Measurements from ENCODE around the gene PTPRN2.

PTPRN2 gene

GRCh38 chr7:157969995-157970394 is 617.6 kb downstream of the PTPRN2 start:
- Mint-ChIP-seq H3K27ac (no peak overlapping the region), H3K27me3 (ENCODE audit: low read depth, poor library complexity) (peaks cover 6% of the 10 kb centered on the region), H3K4me1 (no peaks in the 10 kb centered on the region), H3K36me3 (ENCODE audit: low read depth) (no peaks in the 10 kb centered on the region), H3K9me3 (peaks cover 51% of the 10 kb centered on the region), H3K4me3 (no peak overlapping the region)
- no peak for DNase-seq
- no peak for TF ChIP-seq CTCF (IDR thresholded peaks at IDR 0.05)

GRCh38 chr7:157966490-157966889 is 621.1 kb downstream of the PTPRN2 start:
- no peak for TF ChIP-seq CTCF (IDR thresholded peaks at IDR 0.05)
- Mint-ChIP-seq H3K4me1 (no peaks in the 10 kb centered on the region), H3K9me3 (peaks cover 23% of the 10 kb centered on the region), H3K4me3 (no peak overlapping the region), H3K36me3 (ENCODE audit: low read depth) (no peaks in the 10 kb centered on the region), H3K27me3 (ENCODE audit: low read depth, poor library complexity) (peaks cover 36% of the 10 kb centered on the region), H3K27ac (no peak overlapping the region)
- no peak for DNase-seq

- peaks cover 52% of the 10 kb centered on the region for H3K27me3 Mint-ChIP-seq (ENCODE audit: low read depth, poor library complexity)
- DNase-seq: no peak
- H3K4me3 Mint-ChIP-seq: no peak overlapping the region
- TF ChIP-seq CTCF (IDR thresholded peaks at IDR 0.05): no peak
- no peaks in the 10 kb centered on the region for H3K4me1 Mint-ChIP-seq
- H3K27ac Mint-ChIP-seq: no peak overlapping the region
- peaks cover 8% of the 10 kb centered on the region for H3K9me3 Mint-ChIP-seq
- no peaks in the 10 kb centered on the region for H3K36me3 Mint-ChIP-seq (ENCODE audit: low read depth)
Observed at GRCh38 chr7:157964521-157964920, 623.1 kb downstream of the PTPRN2 start.

GRCh38 chr7:157964016-157964415 is 623.6 kb downstream of the PTPRN2 start:
- H3K9me3 Mint-ChIP-seq: peaks cover 8% of the 10 kb centered on the region

GRCh38 chr7:157963526-157963925 is 624.1 kb downstream of the PTPRN2 start:
- Mint-ChIP-seq H3K4me1 (no peaks in the 10 kb centered on the region), H3K36me3 (ENCODE audit: low read depth) (no peaks in the 10 kb centered on the region), H3K9me3 (peaks cover 10% of the 10 kb centered on the region), H3K4me3 (no peak overlapping the region), H3K27me3 (ENCODE audit: low read depth, poor library complexity) (peaks cover 50% of the 10 kb centered on the region), H3K27ac (no peak overlapping the region)
- DNase-seq: no peak
- no peak for TF ChIP-seq CTCF (IDR thresholded peaks at IDR 0.05)

More at GRCh38 chr7:157964016-157964415, 623.6 kb downstream of the PTPRN2 start:
- H3K4me3 Mint-ChIP-seq: no peak overlapping the region
- no peak overlapping the region for H3K27ac Mint-ChIP-seq
- H3K27me3 Mint-ChIP-seq (ENCODE audit: low read depth, poor library complexity): peaks cover 52% of the 10 kb centered on the region
- no peak for TF ChIP-seq CTCF (IDR thresholded peaks at IDR 0.05)
- no peak for DNase-seq
- H3K4me1 Mint-ChIP-seq: no peaks in the 10 kb centered on the region
- no peaks in the 10 kb centered on the region for H3K36me3 Mint-ChIP-seq (ENCODE audit: low read depth)

- H3K27me3 Mint-ChIP-seq (ENCODE audit: low read depth, poor library complexity): peaks cover 55% of the 10 kb centered on the region
- no peaks in the 10 kb centered on the region for H3K4me1 Mint-ChIP-seq
- H3K36me3 Mint-ChIP-seq (ENCODE audit: low read depth): no peaks in the 10 kb centered on the region
- no peak for DNase-seq
- TF ChIP-seq CTCF (IDR thresholded peaks at IDR 0.05): no peak
- no peak overlapping the region for H3K27ac Mint-ChIP-seq
- no peak overlapping the region for H3K4me3 Mint-ChIP-seq
- H3K9me3 Mint-ChIP-seq: peaks cover 16% of the 10 kb centered on the region
Observed at GRCh38 chr7:157962458-157963306, 624.9 kb downstream of the PTPRN2 start.

Measured in nephron progenitor cell (in vitro differentiated cells).